Nephron progenitor cell (in vitro differentiated cells): ENCODE data around the gene TRAPPC1.

Experiments used
- DNase-seq: peaks from one replicate; pipeline ENCODE4 v3.0.0; 2021
- H3K27ac Mint-ChIP-seq: 2 replicates; pipeline ENCODE4 v1.8.0; 2021; ENCODE audit warnings: mild to moderate bottlenecking, moderate library complexity, mixed read lengths
- H3K27me3 Mint-ChIP-seq: 2 replicates; pipeline ENCODE4 v1.8.0; 2021; ENCODE audit warnings: mild to moderate bottlenecking, low read depth, mixed read lengths; ENCODE audit not compliant: poor library complexity
- H3K36me3 Mint-ChIP-seq: 2 replicates; pipeline ENCODE4 v1.8.0; 2021; ENCODE audit warnings: low read depth, mixed read lengths
- H3K4me1 Mint-ChIP-seq: 2 replicates; pipeline ENCODE4 v1.8.0; 2021; ENCODE audit warnings: mixed read lengths
- H3K4me3 Mint-ChIP-seq: 2 replicates; pipeline ENCODE4 v1.8.0; 2021; ENCODE audit warnings: mild to moderate bottlenecking, moderate library complexity, mixed read lengths
- H3K9me3 Mint-ChIP-seq: 2 replicates; pipeline ENCODE4 v1.8.0; 2021; ENCODE audit warnings: mild to moderate bottlenecking, moderate library complexity, mixed read lengths
- CTCF ChIP-seq: fragments of 200-600 bp; sonication (generic); IDR thresholded peaks from 2 replicates; pipeline ENCODE4 v1.5.0; 2021; ENCODE audit warnings: antibody characterized with exemption

The TRAPPC1 gene

GRCh38 chr17:7945651-7946050, 13.9 kb upstream of the TRAPPC1 start:
- Mint-ChIP-seq H3K27me3 (no peaks in the 10 kb centered on the region), H3K9me3 (no peaks in the 10 kb centered on the region), H3K27ac (no peak overlapping the region), H3K36me3 (peaks cover 73% of the 10 kb centered on the region), H3K4me1 (no peaks in the 10 kb centered on the region), H3K4me3 (no peak overlapping the region)
- no peak for DNase-seq
- TF ChIP-seq CTCF, result no peak

- H3K27me3 Mint-ChIP-seq, result peaks cover 2% of the 10 kb centered on the region
- no peaks in the 10 kb centered on the region for H3K4me1 Mint-ChIP-seq
- no peak for DNase-seq
- no peaks in the 10 kb centered on the region for H3K9me3 Mint-ChIP-seq
- TF ChIP-seq CTCF, result no peak
- H3K36me3 Mint-ChIP-seq, result peaks cover 74% of the 10 kb centered on the region
- no peak overlapping the region for H3K4me3 Mint-ChIP-seq
- no peak overlapping the region for H3K27ac Mint-ChIP-seq
Observed at GRCh38 chr17:7944326-7944725, 12.6 kb upstream of the TRAPPC1 start.

- no peaks in the 10 kb centered on the region for H3K9me3 Mint-ChIP-seq
- peaks cover 70% of the 10 kb centered on the region for H3K36me3 Mint-ChIP-seq
- TF ChIP-seq CTCF, result no peak
- H3K4me1 Mint-ChIP-seq, result no peaks in the 10 kb centered on the region
- H3K4me3 Mint-ChIP-seq, result no peak overlapping the region
- no peak overlapping the region for H3K27ac Mint-ChIP-seq
- DNase-seq, result no peak
- peaks cover 2% of the 10 kb centered on the region for H3K27me3 Mint-ChIP-seq
Observed at GRCh38 chr17:7943291-7943690, 11.5 kb upstream of the TRAPPC1 start.

- TF ChIP-seq CTCF, result no peak
- H3K27me3 Mint-ChIP-seq, result peaks cover 2% of the 10 kb centered on the region
- DNase-seq, result no peak
- peaks cover 68% of the 10 kb centered on the region for H3K36me3 Mint-ChIP-seq
- H3K4me1 Mint-ChIP-seq, result peaks cover under 1% of the 10 kb centered on the region
- no peaks in the 10 kb centered on the region for H3K9me3 Mint-ChIP-seq
- no peak overlapping the region for H3K4me3 Mint-ChIP-seq
- H3K27ac Mint-ChIP-seq, result no peak overlapping the region
Observed at GRCh38 chr17:7940743-7941142, 9.0 kb upstream of the TRAPPC1 start.

DNA sequence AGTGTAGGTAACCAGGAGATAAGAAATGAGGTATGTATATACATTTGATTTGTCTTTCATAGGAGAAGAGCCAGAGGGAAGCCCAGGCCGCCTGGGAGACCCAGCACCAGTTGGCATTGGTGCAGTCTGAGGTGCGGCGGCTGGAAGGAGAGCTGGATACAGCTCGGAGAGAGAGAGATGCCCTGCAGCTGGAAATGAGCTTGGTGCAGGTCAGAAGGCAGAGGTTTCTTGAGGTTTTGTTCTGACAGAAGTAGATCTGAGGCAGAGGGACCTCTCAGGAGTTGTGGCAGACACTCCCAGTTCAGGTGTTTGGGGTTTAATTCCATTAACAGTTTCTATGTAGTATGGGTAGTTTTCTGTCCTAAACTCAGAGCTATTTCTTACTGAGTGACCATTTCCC, 8.3 kb upstream of the TRAPPC1 start:
- peak overlapping the region; percentile 25 for H3K27ac Mint-ChIP-seq
- H3K4me3 Mint-ChIP-seq, result no peak overlapping the region
- peaks cover 71% of the 10 kb centered on the region for H3K36me3 Mint-ChIP-seq
- H3K4me1 Mint-ChIP-seq, result peaks cover 6% of the 10 kb centered on the region
- peaks cover 2% of the 10 kb centered on the region for H3K27me3 Mint-ChIP-seq
- DNase-seq, result no peak
- TF ChIP-seq CTCF, result no peak
- H3K9me3 Mint-ChIP-seq, result no peaks in the 10 kb centered on the region

- no peak for DNase-seq
- Mint-ChIP-seq H3K9me3 (no peaks in the 10 kb centered on the region), H3K36me3 (peaks cover 55% of the 10 kb centered on the region), H3K27me3 (peaks cover 11% of the 10 kb centered on the region), H3K4me3 (peak overlapping the region; percentile 14), H3K4me1 (peaks cover 47% of the 10 kb centered on the region), H3K27ac (no peak overlapping the region)
- TF ChIP-seq CTCF, result no peak
Observed at GRCh38 chr17:7935859-7936258, 4.1 kb upstream of the TRAPPC1 start.
